OCI-LY7 (cell line): ENCODE measurements around the gene POLR2H. TPM values are rescaled to one million over a fixed set of nuclear protein-coding genes. Genes with fewer than 3 reads are reported as not detected.

Source experiments
- Bru-seq: library from RNA; stranded (reverse); fragments of 400-500 nt; gene quantifications from one replicate; lab custom pipeline; 2021; lab: Mats Ljungman, UMichigan
- BruChase-seq, 2 experiments: library from RNA; stranded (reverse); fragments of 400-500 nt; gene quantifications; one replicate each; lab custom pipeline; 2021; lab: Mats Ljungman, UMichigan
- BruUV-seq: library from RNA; stranded (reverse); fragments of 400-500 nt; replicated peaks from 2 replicates; lab custom pipeline; 2021; lab: Mats Ljungman, UMichigan
- CTCF ChIA-PET: fragments of 300-600 bp; sonication (Branson Sonifier 250); formaldehyde crosslinking; loops from one replicate; lab custom pipeline; 2022; ENCODE audit warnings: antibody characterized with exemption; ENCODE audit not compliant: unreplicated experiment; lab: Charles Lee
- POLR2A ChIA-PET: fragments of 300-600 bp; sonication (Branson Sonifier 250); formaldehyde crosslinking; loops from one replicate; lab custom pipeline; 2022; ENCODE audit warnings: antibody characterized with exemption; lab: Charles Lee
- DNase-seq: peaks from one replicate; pipeline ENCODE4 v3.0.0-alpha.2; 2015; ENCODE audit warnings: low spot score
- H2AFZ ChIP-seq: fragments of 200-600 bp; sonication (generic), shearing (Covaris generic); 2 replicates; pipeline ENCODE4 v1.6.1; 2014; ENCODE audit warnings: mild to moderate bottlenecking, antibody characterized with exemption, low read length, moderate library complexity
- H3K27ac ChIP-seq: fragments of 200-600 bp; sonication (generic); 2 replicates; pipeline ENCODE4 v1.5.1; 2014; ENCODE audit warnings: mixed run types, low read depth, mild to moderate bottlenecking, moderate library complexity, low read length, inconsistent platforms; ENCODE audit not compliant: poor library complexity, severe bottlenecking
- H3K36me3 ChIP-seq: fragments of 200-600 bp; sonication (generic); 2 replicates; pipeline ENCODE4 v1.6.1; 2014; ENCODE audit warnings: mild to moderate bottlenecking, antibody characterized with exemption, low read length, moderate library complexity, mixed read lengths; ENCODE audit not compliant: insufficient read depth
- H3K4me1 ChIP-seq: fragments of 200-600 bp; sonication (generic); 2 replicates; pipeline ENCODE4 v1.5.1; 2014; ENCODE audit warnings: mild to moderate bottlenecking, low read length; ENCODE audit not compliant: insufficient read depth, poor library complexity, severe bottlenecking
- H3K4me2 ChIP-seq: fragments of 200-600 bp; sonication (generic); 2 replicates; pipeline ENCODE4 v1.6.1; 2014; ENCODE audit warnings: mild to moderate bottlenecking, low read length
- H3K4me3 ChIP-seq: fragments of 200-600 bp; sonication (generic); 2 replicates; pipeline ENCODE4 v1.5.1; 2014; ENCODE audit warnings: mild to moderate bottlenecking, low read depth, low read length; ENCODE audit not compliant: poor library complexity, severe bottlenecking
- H3K79me2 ChIP-seq: fragments of 200-600 bp; sonication (generic); 2 replicates; pipeline ENCODE4 v1.6.1; 2016; ENCODE audit warnings: low read depth, mild to moderate bottlenecking, low read length, moderate library complexity, mixed read lengths; ENCODE audit not compliant: insufficient read depth
- H3K9me2 ChIP-seq: fragments of 200-600 bp; sonication (generic); 2 replicates; pipeline ENCODE4 v1.6.1; 2016; ENCODE audit warnings: mild to moderate bottlenecking, low read length, mixed read lengths; ENCODE audit not compliant: insufficient read depth
- H3K9me3 ChIP-seq: fragments of 200-600 bp; sonication (generic); 2 replicates; pipeline ENCODE4 v1.6.1; 2014; ENCODE audit warnings: mild to moderate bottlenecking, mixed run types, low read length, mixed read lengths
- H4K20me1 ChIP-seq: fragments of 200-600 bp; sonication (generic); 2 replicates; pipeline ENCODE4 v1.6.1; 2014; ENCODE audit warnings: mild to moderate bottlenecking, antibody characterized with exemption, low read length, moderate library complexity, mixed read lengths; ENCODE audit not compliant: insufficient read depth
- EZH2phosphoT487 ChIP-seq: fragments of 200-600 bp; sonication (generic); IDR thresholded peaks from 2 replicates; pipeline ENCODE4 v1.6.1; 2018; ENCODE audit warnings: low read depth, borderline replicate concordance, mild to moderate bottlenecking, mixed run types, antibody characterized with exemption, low read length, moderate library complexity, mixed read lengths
- intact Hi-C: fragments of 100-400 bp; cut with micrococcal nuclease; formaldehyde crosslinking; loops from one replicate; pipeline ENCODE4 v1.10.0; 2022; ENCODE audit not compliant: unreplicated experiment
- long read RNA-seq: library from polyadenylated mRNA; stranded (forward); transcript quantifications from one replicate; pipeline ENCODE4 v2.0.0, GENCODE V29; 2022
- total RNA-seq, 2 experiments: library from RNA; depleted of rRNA in 1 of 2; stranded (reverse); fragments of >200 nt in 1 of 2; shearing (Covaris generic) in 1 of 2; gene quantifications; 2 replicates each; pipeline ENCODE4 v1.2.3, GENCODE V29; 2014 to 2022
- TF ChIP-seq, protein P1 (sequence below): fragments of 200-600 bp; sonication (generic); conservative IDR thresholded peaks from 2 replicates; pipeline ENCODE4 v1.5.1; 2014; ENCODE audit warnings: mild to moderate bottlenecking, antibody characterized with exemption, low read length, moderate library complexity, mixed read lengths

The POLR2H gene
- total RNA-seq (2014; rRNA removed; shearing (Covaris generic)), result 62.5 and 85.8 TPM in 2 replicates
- 73.0 and 80.1 TPM in 2 replicates for total RNA-seq (2022)
- percentile 77 among the genes with signal in this experiment for Bru-seq, nascent RNA
- percentile 92 among the genes with signal in this experiment for BruChase-seq, experiment 1, labeled RNA remaining after a 6-hour chase
- BruChase-seq, experiment 2, labeled RNA remaining after a 2-hour chase, result percentile 87 among the genes with signal in this experiment
- long read RNA-seq, transcript POLR2H-208 (6 exons, 1,802 nt), result major isoform, 5 of 65 reads
- long read RNA-seq, partial matches to known transcripts, result 47 of 65 reads
- long read RNA-seq, other reads (novel, unspliced or antisense), result 6 of 65 reads

DNA sequence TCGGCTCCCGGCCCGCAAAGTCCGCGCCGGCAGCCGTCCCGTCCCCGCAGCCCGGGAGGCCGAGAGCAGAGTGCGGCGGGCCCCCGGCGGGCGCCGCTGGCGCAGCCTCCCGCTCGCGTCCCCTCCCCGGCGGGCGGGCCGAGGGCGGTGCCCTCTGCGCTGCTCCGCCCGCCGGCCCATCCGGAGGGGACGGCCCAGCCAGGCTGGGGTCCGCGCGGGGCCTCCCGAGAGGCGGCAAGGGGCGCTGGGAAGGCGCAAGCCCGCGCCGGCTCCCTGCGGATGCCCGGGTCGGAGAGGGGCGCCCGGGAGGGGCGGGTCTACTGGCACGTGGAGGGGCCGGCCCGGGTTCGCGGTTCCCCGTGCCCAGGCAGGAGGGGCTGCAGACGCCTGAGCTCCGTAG is at the start of gene POLR2H, which contains the start of gene CLCN2:
POLR2H (plus strand) TSS at position 179 of the 400 bp plus-strand sequence. CDS start 1,783 bp downstream, outside the sequence.
CLCN2 (minus strand) TSS at position 74 of the 400 bp plus-strand sequence. CDS start 126 bp downstream, outside the sequence.
- ChIA-PET CTCF (interaction anchor here (0.8 kb wide), 1 partner anchor 10 kb away, joined by 5 read pairs; no protein-coding TSS in a partner anchor), POLR2A (interaction anchor here (0.6 to 1.0 kb wide), 2 partner anchors 13 to 1226 kb away, joined by 3 to 7 read pairs; no protein-coding TSS in a partner anchor)
- peak; percentile 75 for DNase-seq
- peak within 1 kb of the TSS; percentile 54 for H3K27ac ChIP-seq
- H3K79me2 ChIP-seq, result peaks cover 19% of the 10 kb centered on the region; the same call in 1 of the 2 replicates
- peak within 1 kb of the TSS; percentile 84 for H3K4me2 ChIP-seq
- H2AFZ ChIP-seq, result peak within 1 kb of the TSS; percentile 74; the same call in 1 of the 2 replicates
- H3K9me2 ChIP-seq, result no peaks in the 10 kb centered on the region
- peaks cover 17% of the 10 kb centered on the region for H3K36me3 ChIP-seq
- peak within 1 kb of the TSS; percentile 97 for H3K4me3 ChIP-seq
- BruUV-seq, result no TSS peak
- intact Hi-C loops, result loop anchor here (5.0 kb wide), 2 partner anchors 224 to 934 kb away; partner anchors contain the start of genes EIF2B5 and MCF2L2
- peaks cover 23% of the 10 kb centered on the region for H3K4me1 ChIP-seq
- H3K9me3 ChIP-seq, result no peaks in the 10 kb centered on the region
- TF ChIP-seq, protein P1, sequence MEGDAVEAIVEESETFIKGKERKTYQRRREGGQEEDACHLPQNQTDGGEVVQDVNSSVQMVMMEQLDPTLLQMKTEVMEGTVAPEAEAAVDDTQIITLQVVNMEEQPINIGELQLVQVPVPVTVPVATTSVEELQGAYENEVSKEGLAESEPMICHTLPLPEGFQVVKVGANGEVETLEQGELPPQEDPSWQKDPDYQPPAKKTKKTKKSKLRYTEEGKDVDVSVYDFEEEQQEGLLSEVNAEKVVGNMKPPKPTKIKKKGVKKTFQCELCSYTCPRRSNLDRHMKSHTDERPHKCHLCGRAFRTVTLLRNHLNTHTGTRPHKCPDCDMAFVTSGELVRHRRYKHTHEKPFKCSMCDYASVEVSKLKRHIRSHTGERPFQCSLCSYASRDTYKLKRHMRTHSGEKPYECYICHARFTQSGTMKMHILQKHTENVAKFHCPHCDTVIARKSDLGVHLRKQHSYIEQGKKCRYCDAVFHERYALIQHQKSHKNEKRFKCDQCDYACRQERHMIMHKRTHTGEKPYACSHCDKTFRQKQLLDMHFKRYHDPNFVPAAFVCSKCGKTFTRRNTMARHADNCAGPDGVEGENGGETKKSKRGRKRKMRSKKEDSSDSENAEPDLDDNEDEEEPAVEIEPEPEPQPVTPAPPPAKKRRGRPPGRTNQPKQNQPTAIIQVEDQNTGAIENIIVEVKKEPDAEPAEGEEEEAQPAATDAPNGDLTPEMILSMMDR, result no peak
- no peak for TF ChIP-seq EZH2phosphoT487
- H4K20me1 ChIP-seq, result no peaks in the 10 kb centered on the region; the same call in 1 of the 2 replicates

DNA sequence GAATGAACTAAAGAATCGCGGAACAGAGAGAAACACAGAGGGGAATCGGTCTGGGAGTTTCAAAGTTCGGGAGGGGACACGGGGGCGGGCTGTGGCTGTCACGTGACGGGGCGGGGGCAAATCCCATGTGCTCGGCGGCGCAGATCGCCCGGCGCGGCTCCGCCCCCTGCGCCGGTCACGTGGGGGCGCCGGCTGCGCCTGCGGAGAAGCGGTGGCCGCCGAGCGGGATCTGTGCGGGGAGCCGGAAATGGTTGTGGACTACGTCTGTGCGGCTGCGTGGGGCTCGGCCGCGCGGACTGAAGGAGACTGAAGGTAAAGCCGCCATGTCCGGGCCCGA is 47.2 kb upstream of the POLR2H start, which contains the start of gene EIF4G1:
EIF4G1 (plus strand) TSS at position 244 of the 337 bp plus-strand sequence. CDS start 1,191 bp downstream, outside the sequence.
- DNase-seq, result peak; percentile 94
- ChIA-PET CTCF (no interaction called here), POLR2A (no interaction called here)
- Histone ChIP-seq H3K4me1 (peaks cover 25% of the 10 kb centered on the region), H3K4me2 (peak within 1 kb of the TSS; percentile 100), H3K9me2 (no peaks in the 10 kb centered on the region), H3K36me3 (peaks cover 52% of the 10 kb centered on the region), H3K4me3 (peak within 1 kb of the TSS; percentile 97), H3K79me2 (peaks cover 47% of the 10 kb centered on the region), H3K9me3 (no peaks in the 10 kb centered on the region), H2AFZ (peak within 1 kb of the TSS; percentile 85), H4K20me1 (peaks cover 33% of the 10 kb centered on the region), H3K27ac (peak within 1 kb of the TSS; percentile 62)
- intact Hi-C loops, result loop anchor here (1.0 to 5.0 kb wide), 3 partner anchors 15 to 157 kb away; partner anchors contain the start of genes DVL3 and PSMD2
- no TSS peak for BruUV-seq
- no peak for TF ChIP-seq EZH2phosphoT487
- TF ChIP-seq, protein P1, result no peak
